ENCODE measurements around the gene BMP3. TPM values are rescaled to one million over a fixed set of nuclear protein-coding genes. Genes with fewer than 3 reads are reported as not detected.

The BMP3 gene
- 0.03 TPM in 1 of 2 replicates, not detected in the other for total RNA-seq
- 0.02 TPM in 1 of 2 replicates, not detected in the other for polyA plus RNA-seq

- peaks cover 100% of the 10 kb centered on the region for H3K27me3 ChIP-seq
- no peaks in the 10 kb centered on the region for H3K9me3 ChIP-seq (ENCODE audit: low read depth)
- no peak for TF ChIP-seq CTCF (IDR thresholded peaks at IDR 0.05; ENCODE audit: low read depth, low read length)
- H3K36me3 ChIP-seq = no peaks in the 10 kb centered on the region
- peak; percentile 32 to 50 for DNase-seq (ENCODE audit: low read depth in 1 of 2, low spot score in 1 of 2)
- no peak within 1 kb of the TSS for H3K27ac ChIP-seq
- peaks cover 6% of the 10 kb centered on the region for H3K4me1 ChIP-seq (ENCODE audit: low read depth)
- H3K4me3 ChIP-seq = peak within 1 kb of the TSS; percentile 40
Observed at GRCh38 chr4:81030061-81030980, at the start of gene BMP3. Gene BMP3, plus strand, starts transcription at chr4:81030708. Its CDS starts 577 bp downstream, at chr4:81031285.

GRCh38 chr4:80986011-80986410 lies 44.5 kb upstream of the BMP3 start:
- no peak for DNase-seq (ENCODE audit: low read depth in 1 of 2, low spot score in 1 of 2)
- H3K4me3 ChIP-seq = no peak overlapping the region
- no peaks in the 10 kb centered on the region for H3K4me1 ChIP-seq (ENCODE audit: low read depth)
- TF ChIP-seq CTCF (IDR thresholded peaks at IDR 0.05; ENCODE audit: low read depth, low read length) = no peak
- no peak overlapping the region for H3K27ac ChIP-seq
- no peaks in the 10 kb centered on the region for H3K36me3 ChIP-seq
- no peaks in the 10 kb centered on the region for H3K27me3 ChIP-seq
- H3K9me3 ChIP-seq (ENCODE audit: low read depth) = no peaks in the 10 kb centered on the region

GRCh38 chr4:80989921-80990544 lies 40.5 kb upstream of the BMP3 start:
- Histone ChIP-seq H3K4me1 (ENCODE audit: low read depth) (no peaks in the 10 kb centered on the region), H3K27ac (no peak overlapping the region), H3K36me3 (no peaks in the 10 kb centered on the region), H3K9me3 (ENCODE audit: low read depth) (no peaks in the 10 kb centered on the region), H3K27me3 (no peaks in the 10 kb centered on the region), H3K4me3 (no peak overlapping the region)
- peak; percentile 72 for TF ChIP-seq CTCF (IDR thresholded peaks at IDR 0.05; ENCODE audit: low read depth, low read length)
- peak; percentile 72 to 77 for DNase-seq (ENCODE audit: low read depth in 1 of 2, low spot score in 1 of 2)

- DNase-seq (ENCODE audit: low read depth in 1 of 2, low spot score in 1 of 2) = no peak
- Histone ChIP-seq H3K4me3 (no peak overlapping the region), H3K27ac (no peak overlapping the region), H3K36me3 (no peaks in the 10 kb centered on the region), H3K27me3 (no peaks in the 10 kb centered on the region), H3K4me1 (ENCODE audit: low read depth) (no peaks in the 10 kb centered on the region), H3K9me3 (ENCODE audit: low read depth) (no peaks in the 10 kb centered on the region)
- no peak for TF ChIP-seq CTCF (IDR thresholded peaks at IDR 0.05; ENCODE audit: low read depth, low read length)
Observed at GRCh38 chr4:80990851-80991250, 39.7 kb upstream of the BMP3 start.

GRCh38 chr4:80999943-81000342 lies 30.6 kb upstream of the BMP3 start:
- no peak for DNase-seq (ENCODE audit: low read depth in 1 of 2, low spot score in 1 of 2)
- Histone ChIP-seq H3K4me3 (no peak overlapping the region), H3K4me1 (ENCODE audit: low read depth) (no peaks in the 10 kb centered on the region), H3K9me3 (ENCODE audit: low read depth) (no peaks in the 10 kb centered on the region), H3K27me3 (no peaks in the 10 kb centered on the region), H3K36me3 (no peaks in the 10 kb centered on the region), H3K27ac (no peak overlapping the region)
- no peak for TF ChIP-seq CTCF (IDR thresholded peaks at IDR 0.05; ENCODE audit: low read depth, low read length)

All from cardiac muscle cell (in vitro differentiated cells and primary cell).